NCI-H226 (cell line): ENCODE measurements around the gene TUBGCP5.
A peak's percentile ranks its signal among the peaks of the same experiment; 100 is the strongest.

Experiments
- DNase-seq: peaks from one replicate; pipeline ENCODE4 v3.0.0-alpha.2; 2015

Gene TUBGCP5

GRCh38 chr15:22973987-22974386, 65.4 kb downstream of the TUBGCP5 start:
- DNase-seq, result no peak

- no peak for DNase-seq
These were observed 66.1 kb downstream of the TUBGCP5 start for GRCh38 chr15:22973286-22973685.

- DNase-seq, result no peak
These were observed 69.9 kb downstream of the TUBGCP5 start for GRCh38 chr15:22969489-22969888.

GRCh38 chr15:22968366-22968765, 71.0 kb downstream of the TUBGCP5 start:
- peak; percentile 62 for DNase-seq

- DNase-seq, result no peak
These were observed 72.1 kb downstream of the TUBGCP5 start for GRCh38 chr15:22967084-22967770.

GRCh38 chr15:22966321-22967083, 72.9 kb downstream of the TUBGCP5 start:
- no peak for DNase-seq

- no peak for DNase-seq
These were observed 75.7 kb downstream of the TUBGCP5 start for GRCh38 chr15:22963641-22964040.

GRCh38 chr15:22962611-22963010, 76.8 kb downstream of the TUBGCP5 start:
- no peak for DNase-seq

GRCh38 chr15:22961762-22962161, 77.6 kb downstream of the TUBGCP5 start:
- DNase-seq, result peak; percentile 7

- no peak for DNase-seq
These were observed 78.8 kb downstream of the TUBGCP5 start for GRCh38 chr15:22960556-22960955.

GRCh38 chr15:22960126-22960525, 79.2 kb downstream of the TUBGCP5 start:
- no peak for DNase-seq

GRCh38 chr15:22959321-22960101, 79.9 kb downstream of the TUBGCP5 start:
- no peak for DNase-seq

GRCh38 chr15:22958487-22959280, 80.7 kb downstream of the TUBGCP5 start:
- no peak for DNase-seq

- no peak for DNase-seq
These were observed 82.5 kb downstream of the TUBGCP5 start for GRCh38 chr15:22956978-22957260.

GRCh38 chr15:22956257-22956977, 83.0 kb downstream of the TUBGCP5 start:
- no peak for DNase-seq

GRCh38 chr15:22955544-22956119, 83.7 kb downstream of the TUBGCP5 start:
- no peak for DNase-seq

- DNase-seq, result no peak
These were observed 84.4 kb downstream of the TUBGCP5 start for GRCh38 chr15:22954798-22955543.

GRCh38 chr15:22954326-22954725, 85.0 kb downstream of the TUBGCP5 start:
- no peak for DNase-seq

- no peak for DNase-seq
These were observed 86.4 kb downstream of the TUBGCP5 start for GRCh38 chr15:22952796-22953579.
